ENCODE results near the gene HIP1R.

HIP1R gene

GRCh38 chr12:122823429-122823828 lies 11.8 kb upstream of the HIP1R start:
- H3K36me3 ChIP-seq, result no peaks in the 10 kb centered on the region
- H3K27ac ChIP-seq, result no peak overlapping the region
- H3K4me3 ChIP-seq (ENCODE audit: low read depth in 1 of 2, low read length in 1 of 2), result no peak overlapping the region
- no peak for TF ChIP-seq CTCF (IDR thresholded peaks at IDR 0.05)
- H3K4me1 ChIP-seq (ENCODE audit: control insufficient read depth in 1 of 2, insufficient read depth in 1 of 2, low read depth in 1 of 2, low read length in 1 of 2), result peaks cover 4 to 12% of the 10 kb centered on the region in 2 experiments
- peaks cover 20% of the 10 kb centered on the region for H3K27me3 ChIP-seq
- H3K9me3 ChIP-seq, result no peaks in the 10 kb centered on the region

- H3K4me3 ChIP-seq (ENCODE audit: low read depth in 1 of 2, low read length in 1 of 2), result no peak overlapping the region
- TF ChIP-seq CTCF (IDR thresholded peaks at IDR 0.05), result no peak
Measured at GRCh38 chr12:122825773-122826724, 9.2 kb upstream of the HIP1R start.

DNA sequence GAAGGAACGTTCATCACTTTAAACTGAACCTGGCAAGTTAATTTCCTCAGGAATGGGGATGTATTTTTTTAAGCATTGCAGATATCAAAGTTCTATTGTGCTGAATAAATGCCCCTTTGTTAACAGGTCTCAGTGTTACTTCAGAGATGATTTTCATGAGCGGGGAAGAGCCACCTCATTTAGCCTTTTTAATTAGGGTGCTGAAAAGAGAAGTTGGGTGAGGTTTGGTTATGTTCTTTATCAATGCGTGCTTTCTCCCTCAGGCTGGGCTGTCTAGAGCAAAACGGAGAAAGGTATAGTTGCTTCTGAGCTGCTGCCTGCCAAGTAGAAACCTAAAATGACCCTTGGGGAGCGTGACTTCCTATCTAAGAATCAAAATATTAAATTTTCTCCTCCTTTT lies 8.0 kb upstream of the HIP1R start:
- no peaks in the 10 kb centered on the region for H3K36me3 ChIP-seq
- no peaks in the 10 kb centered on the region for H3K4me1 ChIP-seq (ENCODE audit: control insufficient read depth in 1 of 2, insufficient read depth in 1 of 2, low read depth in 1 of 2, low read length in 1 of 2)
- no peak overlapping the region for H3K27ac ChIP-seq
- H3K9me3 ChIP-seq, result no peaks in the 10 kb centered on the region
- H3K27me3 ChIP-seq, result peaks cover 25% of the 10 kb centered on the region
- no peak for TF ChIP-seq CTCF (IDR thresholded peaks at IDR 0.05)
- no peak overlapping the region for H3K4me3 ChIP-seq (ENCODE audit: low read depth in 1 of 2, low read length in 1 of 2)

More at GRCh38 chr12:122825773-122826724, 9.2 kb upstream of the HIP1R start:
- no peaks in the 10 kb centered on the region for H3K9me3 ChIP-seq
- H3K27ac ChIP-seq, result no peak overlapping the region
- no peaks in the 10 kb centered on the region for H3K36me3 ChIP-seq
- H3K4me1 ChIP-seq (ENCODE audit: control insufficient read depth in 1 of 2, insufficient read depth in 1 of 2, low read depth in 1 of 2, low read length in 1 of 2), result no peaks in the 10 kb centered on the region
- peaks cover 25% of the 10 kb centered on the region for H3K27me3 ChIP-seq

DNA sequence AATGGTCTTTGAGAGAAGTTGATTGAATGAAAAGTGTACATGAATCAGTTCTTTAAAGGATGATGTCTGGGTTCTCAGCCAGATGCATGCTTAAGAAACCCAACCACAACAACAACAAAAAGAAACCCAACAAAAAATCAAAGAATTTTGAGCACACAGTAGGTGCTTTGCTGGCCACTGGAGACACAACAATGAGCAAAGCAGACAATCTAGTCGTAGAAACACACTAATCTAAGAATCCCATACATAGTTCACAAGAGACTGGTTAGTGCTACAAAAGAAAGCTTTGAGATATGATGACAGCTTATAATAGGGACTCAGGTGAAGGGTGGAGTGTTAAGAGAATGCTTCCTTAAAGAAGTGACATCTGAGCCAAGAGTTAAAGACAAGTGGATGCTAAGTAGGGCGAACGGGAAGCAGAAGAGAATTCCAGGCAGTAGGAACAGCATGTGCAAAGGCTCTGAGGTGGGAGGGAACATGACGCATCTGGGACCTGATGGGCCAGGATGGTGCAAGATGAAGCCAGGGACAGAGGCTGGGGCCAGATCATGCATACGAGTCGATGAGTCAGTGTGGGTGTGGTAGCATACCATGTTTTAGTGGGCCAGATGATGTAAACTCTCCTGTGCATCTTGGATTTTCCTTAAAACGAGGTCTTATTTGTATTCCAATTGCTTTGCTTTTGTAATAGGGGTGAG lies 4.6 kb upstream of the HIP1R start:
- Histone ChIP-seq H3K9me3 (no peaks in the 10 kb centered on the region), H3K4me3 (ENCODE audit: low read depth in 1 of 2, low read length in 1 of 2) (no peak overlapping the region), H3K27ac (no peak overlapping the region), H3K4me1 (ENCODE audit: control insufficient read depth in 1 of 2, insufficient read depth in 1 of 2, low read depth in 1 of 2, low read length in 1 of 2) (peaks cover 7 to 8% of the 10 kb centered on the region in 2 experiments), H3K36me3 (no peaks in the 10 kb centered on the region), H3K27me3 (peaks cover 50% of the 10 kb centered on the region)
- no peak for TF ChIP-seq CTCF (IDR thresholded peaks at IDR 0.05)

GRCh38 chr12:122834104-122834920 lies 945 bp upstream of the HIP1R start:
- H3K4me3 ChIP-seq (ENCODE audit: low read depth in 1 of 2, low read length in 1 of 2), result peak overlapping the region; percentile 23 to 52
- TF ChIP-seq CTCF (IDR thresholded peaks at IDR 0.05), result no peak
- peaks cover 21% of the 10 kb centered on the region in 2 experiments for H3K4me1 ChIP-seq (ENCODE audit: control insufficient read depth in 1 of 2, insufficient read depth in 1 of 2, low read depth in 1 of 2, low read length in 1 of 2)
- H3K9me3 ChIP-seq, result no peaks in the 10 kb centered on the region
- H3K36me3 ChIP-seq, result no peaks in the 10 kb centered on the region
- peak overlapping the region; percentile 1 for H3K27ac ChIP-seq
- H3K27me3 ChIP-seq, result peaks cover 61% of the 10 kb centered on the region

All from neutrophil (primary cell).